ENCODE results near the gene PKN1. TPM values are rescaled to one million over a fixed set of nuclear protein-coding genes. Genes with fewer than 3 reads are reported as not detected.

Gene PKN1
- total and polyA plus RNA-seq, 2 of the 4 experiments (the other 2 are of a cell fraction): 39.1 to 41.4 TPM

DNA sequence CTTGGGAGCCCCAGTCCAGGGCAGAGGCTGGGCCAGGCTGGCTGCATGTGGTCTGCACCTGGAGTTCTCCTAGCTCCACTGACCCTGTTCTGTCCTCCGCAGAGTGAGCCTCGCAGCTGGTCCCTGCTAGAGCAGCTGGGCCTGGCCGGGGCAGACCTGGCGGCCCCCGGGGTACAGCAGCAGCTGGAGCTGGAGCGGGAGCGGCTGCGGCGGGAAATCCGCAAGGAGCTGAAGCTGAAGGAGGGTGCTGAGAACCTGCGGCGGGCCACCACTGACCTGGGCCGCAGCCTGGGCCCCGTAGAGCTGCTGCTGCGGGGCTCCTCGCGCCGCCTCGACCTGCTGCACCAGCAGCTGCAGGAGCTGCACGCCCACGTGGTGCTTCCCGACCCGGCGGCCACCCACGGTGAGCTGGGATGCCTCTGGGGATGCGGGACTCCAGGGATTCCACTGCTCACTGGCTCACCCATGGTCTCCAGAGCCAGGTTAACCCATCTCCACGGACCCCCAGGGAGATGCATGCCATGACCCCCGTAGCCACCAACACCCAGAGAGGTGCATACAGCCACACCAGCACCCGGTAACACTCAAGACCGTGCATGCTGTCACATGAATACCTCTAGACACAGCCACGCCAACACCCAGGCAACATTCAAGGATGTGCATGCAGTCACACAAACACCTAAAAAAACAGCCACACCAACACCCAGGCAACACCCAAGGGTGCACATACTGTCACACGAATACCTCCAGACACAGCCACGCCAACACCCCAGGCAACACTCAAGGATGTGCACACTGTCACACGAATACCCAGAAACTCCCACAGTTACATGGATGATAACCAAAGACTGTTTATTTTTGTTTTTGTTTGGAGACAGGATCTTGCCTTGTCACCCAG, 8.2 kb downstream of the PKN1 start (continued):
- TF ChIP-seq RCOR1 (IDR thresholded peaks at IDR 0.05; ENCODE audit: insufficient replicate concordance, low read length): no peak

DNA sequence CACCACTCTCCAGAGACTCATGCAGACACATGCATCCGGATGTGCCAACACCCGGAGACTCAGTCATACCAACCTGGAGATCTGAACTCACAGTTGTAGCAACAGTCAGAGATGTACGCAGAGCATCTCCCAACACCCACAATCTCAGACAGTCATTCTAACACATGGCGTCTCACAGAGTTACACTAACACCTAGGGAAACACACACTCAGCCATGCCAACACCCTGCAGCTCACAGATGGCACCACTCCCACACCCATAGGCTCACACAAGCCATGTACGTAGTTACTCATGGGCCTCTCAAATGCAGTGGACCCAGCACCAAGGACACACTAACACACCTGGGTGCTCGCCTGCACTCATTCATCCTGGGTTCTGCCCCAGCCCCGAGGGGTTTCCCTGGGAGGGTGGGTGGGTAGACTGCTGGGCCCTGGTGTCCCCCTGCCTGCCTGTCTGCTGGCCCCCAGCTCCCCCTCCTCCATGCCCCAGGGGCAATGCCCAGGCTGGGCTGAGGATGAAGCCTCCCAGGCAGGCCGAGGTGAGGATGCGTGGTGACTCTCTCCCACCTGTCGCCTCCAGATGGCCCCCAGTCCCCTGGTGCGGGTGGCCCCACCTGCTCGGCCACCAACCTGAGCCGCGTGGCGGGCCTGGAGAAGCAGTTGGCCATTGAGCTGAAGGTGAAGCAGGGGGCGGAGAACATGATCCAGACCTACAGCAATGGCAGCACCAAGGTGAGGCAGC, 10.0 kb downstream of the PKN1 start:
- dilution Hi-C loops (cut with HindIII; ENCODE audit: low sequenced_read_pairs, unreplicated experiment) (no loop called here), intact Hi-C loops (cut with micrococcal nuclease) (no loop called here), in situ Hi-C loops (cut with MboI; ENCODE audit: low sequenced_read_pairs) (no loop called here)
- H3K9me1 ChIP-seq (ENCODE audit: insufficient read depth, low read length): peaks cover 28% of the 10 kb centered on the region
- H3K9ac ChIP-seq (ENCODE audit: low read depth, low read length): no peak overlapping the region
- H3K18ac ChIP-seq (ENCODE audit: low read depth, low read length): no peak overlapping the region
- no peak overlapping the region for H2BK15ac ChIP-seq (ENCODE audit: low read depth, low read length)
- POLR2A ChIA-PET (ENCODE audit: unreplicated experiment): no interaction called here
- H2BK5ac ChIP-seq (ENCODE audit: low read depth, low read length, poor library complexity, severe bottlenecking): no peak overlapping the region
- H3K27me3 ChIP-seq (ENCODE audit: control insufficient read depth, insufficient read depth, low read length): no peaks in the 10 kb centered on the region
- ATAC-seq (ENCODE audit: low read depth): no peak
- H4K20me1 ChIP-seq (ENCODE audit: insufficient read depth, low read length): peaks cover 19% of the 10 kb centered on the region
- 93% methylated on average over 4 of the region's 16 CpGs; no CpG with 5 or more reads in 1 of the 2 experiments for WGBS, 2 experiments (ENCODE audit: extremely low coverage in 2 of 2, insufficient read length in 1 of 2)
- no peak overlapping the region for H2BK120ac ChIP-seq (ENCODE audit: low read depth, low read length)
- H3K14ac ChIP-seq (replicated peaks; ENCODE audit: low read depth, low read length): no peak overlapping the region
- no peak overlapping the region for H3K56ac ChIP-seq (ENCODE audit: extremely low read depth, insufficient read depth, low read length)
- TF ChIP-seq POLR2A (IDR thresholded peaks at IDR 0.05; ENCODE audit: low read depth, low read length) (no peak), CHD1 (IDR thresholded peaks at IDR 0.05; ENCODE audit: low read depth, low read length) (no peak), RCOR1 (IDR thresholded peaks at IDR 0.05; ENCODE audit: insufficient replicate concordance, low read length) (no peak), RFX5 (IDR thresholded peaks at IDR 0.05; ENCODE audit: low read depth, low read length) (no peak), BHLHE40 (IDR thresholded peaks at IDR 0.05; ENCODE audit: low read depth, low read length) (no peak), FOS (IDR thresholded peaks at IDR 0.05; ENCODE audit: low read depth, low read length) (no peak), MAZ (IDR thresholded peaks at IDR 0.05; ENCODE audit: borderline replicate concordance, low read depth, low read length) (no peak), NFE2L2 (IDR thresholded peaks at IDR 0.05; ENCODE audit: low read depth, low read length) (no peak), CEBPB (IDR thresholded peaks at IDR 0.05; ENCODE audit: low read depth, low read length) (no peak), MAFK (IDR thresholded peaks at IDR 0.05; ENCODE audit: low read depth, low read length) (no peak)
- TF ChIP-seq, protein P1, sequence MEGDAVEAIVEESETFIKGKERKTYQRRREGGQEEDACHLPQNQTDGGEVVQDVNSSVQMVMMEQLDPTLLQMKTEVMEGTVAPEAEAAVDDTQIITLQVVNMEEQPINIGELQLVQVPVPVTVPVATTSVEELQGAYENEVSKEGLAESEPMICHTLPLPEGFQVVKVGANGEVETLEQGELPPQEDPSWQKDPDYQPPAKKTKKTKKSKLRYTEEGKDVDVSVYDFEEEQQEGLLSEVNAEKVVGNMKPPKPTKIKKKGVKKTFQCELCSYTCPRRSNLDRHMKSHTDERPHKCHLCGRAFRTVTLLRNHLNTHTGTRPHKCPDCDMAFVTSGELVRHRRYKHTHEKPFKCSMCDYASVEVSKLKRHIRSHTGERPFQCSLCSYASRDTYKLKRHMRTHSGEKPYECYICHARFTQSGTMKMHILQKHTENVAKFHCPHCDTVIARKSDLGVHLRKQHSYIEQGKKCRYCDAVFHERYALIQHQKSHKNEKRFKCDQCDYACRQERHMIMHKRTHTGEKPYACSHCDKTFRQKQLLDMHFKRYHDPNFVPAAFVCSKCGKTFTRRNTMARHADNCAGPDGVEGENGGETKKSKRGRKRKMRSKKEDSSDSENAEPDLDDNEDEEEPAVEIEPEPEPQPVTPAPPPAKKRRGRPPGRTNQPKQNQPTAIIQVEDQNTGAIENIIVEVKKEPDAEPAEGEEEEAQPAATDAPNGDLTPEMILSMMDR (conservative IDR thresholded peaks at IDR 0.05; ENCODE audit: low read depth, low read length): no peak
- no peak overlapping the region for H3K4me2 ChIP-seq (ENCODE audit: low read depth, low read length)
- H3K4me1 ChIP-seq (ENCODE audit: control insufficient read depth, insufficient read depth, low read length): peaks cover 2% of the 10 kb centered on the region; the same call in 1 of the 2 replicates
- peaks cover 4 to 51% of the 10 kb centered on the region in 2 experiments for H3K79me1 ChIP-seq (ENCODE audit: low read depth in 1 of 2, low read length in 2 of 2)
- no peak overlapping the region for H4K91ac ChIP-seq (ENCODE audit: insufficient read depth, low read depth, low read length)
- no peak overlapping the region for H4K5ac ChIP-seq (ENCODE audit: low read depth, low read length)
- no peak overlapping the region for H3K23ac ChIP-seq (ENCODE audit: low read depth, low read length)
- peak overlapping the region; percentile 32 for H2AFZ ChIP-seq (replicated peaks; ENCODE audit: low read length, poor library complexity)
- no peak overlapping the region for H3K27ac ChIP-seq (ENCODE audit: insufficient read depth, low read length)
- no peak for DNase-seq
- no peak overlapping the region for H2AK5ac ChIP-seq (ENCODE audit: low read depth, low read length)
- no peaks in the 10 kb centered on the region for H3K9me3 ChIP-seq (ENCODE audit: control insufficient read depth, insufficient read depth, low read length)
- CTCF ChIA-PET: no interaction called here
- H3K4ac ChIP-seq (ENCODE audit: low read depth, low read length): no peak overlapping the region
- H3K4me3 ChIP-seq (ENCODE audit: insufficient read depth, low read depth, low read length): no peak overlapping the region
- H2AK9ac ChIP-seq (replicated peaks; ENCODE audit: low read depth, low read length, poor library complexity): peak overlapping the region; percentile 16
- no peak overlapping the region for H2BK20ac ChIP-seq (ENCODE audit: low read depth, low read length)
- BruUV-seq (replicated peaks): no TSS peak
- peaks cover 47% of the 10 kb centered on the region for H3K36me3 ChIP-seq (ENCODE audit: control insufficient read depth, insufficient read depth, low read length)
- H4K8ac ChIP-seq (ENCODE audit: low read depth in 2 of 2, low read length in 2 of 2): no peak overlapping the region

Measured in IMR-90 (cell line).